Measurements from ENCODE around the gene RTP5.

Gene RTP5

DNA sequence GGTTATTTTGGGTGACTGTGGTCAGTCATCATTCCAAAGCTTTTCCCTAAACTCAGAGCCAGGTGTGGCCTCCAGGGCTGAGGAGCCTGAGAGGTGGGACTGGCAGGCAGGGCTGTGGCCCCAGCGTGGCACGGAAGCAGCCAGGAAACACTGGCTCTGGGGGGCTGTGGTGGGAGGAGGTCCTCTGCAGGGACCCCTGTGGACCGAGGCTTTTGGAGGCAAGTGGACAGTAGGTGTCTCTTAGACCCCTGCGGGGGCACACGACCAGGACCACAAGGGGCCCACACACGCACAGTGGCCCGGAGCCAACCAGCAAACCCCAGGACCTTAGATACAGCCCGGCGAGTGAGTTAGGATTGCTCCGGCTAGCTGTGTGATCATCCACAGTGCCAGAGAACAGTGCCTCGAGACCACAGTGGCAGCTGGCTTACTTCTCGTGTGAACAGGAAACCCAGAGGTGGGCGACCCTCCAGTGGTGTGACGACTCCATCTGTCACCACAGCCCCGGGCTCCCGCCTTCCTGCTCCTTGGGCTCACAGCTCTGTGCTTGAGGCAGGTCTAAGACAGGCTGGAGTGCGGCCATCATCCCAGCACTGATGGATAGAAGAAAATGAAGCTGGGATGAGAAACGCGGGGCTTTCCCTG lies 1.6 kb upstream of the RTP5 start:
- H3K4me1 ChIP-seq (ENCODE audit: insufficient read depth, low read length, poor library complexity, severe bottlenecking), result peaks cover 54% of the 10 kb centered on the region
- no peak overlapping the region for H3K9ac ChIP-seq (ENCODE audit: low read depth, low read length, poor library complexity, severe bottlenecking)
- TF ChIP-seq, protein P1, sequence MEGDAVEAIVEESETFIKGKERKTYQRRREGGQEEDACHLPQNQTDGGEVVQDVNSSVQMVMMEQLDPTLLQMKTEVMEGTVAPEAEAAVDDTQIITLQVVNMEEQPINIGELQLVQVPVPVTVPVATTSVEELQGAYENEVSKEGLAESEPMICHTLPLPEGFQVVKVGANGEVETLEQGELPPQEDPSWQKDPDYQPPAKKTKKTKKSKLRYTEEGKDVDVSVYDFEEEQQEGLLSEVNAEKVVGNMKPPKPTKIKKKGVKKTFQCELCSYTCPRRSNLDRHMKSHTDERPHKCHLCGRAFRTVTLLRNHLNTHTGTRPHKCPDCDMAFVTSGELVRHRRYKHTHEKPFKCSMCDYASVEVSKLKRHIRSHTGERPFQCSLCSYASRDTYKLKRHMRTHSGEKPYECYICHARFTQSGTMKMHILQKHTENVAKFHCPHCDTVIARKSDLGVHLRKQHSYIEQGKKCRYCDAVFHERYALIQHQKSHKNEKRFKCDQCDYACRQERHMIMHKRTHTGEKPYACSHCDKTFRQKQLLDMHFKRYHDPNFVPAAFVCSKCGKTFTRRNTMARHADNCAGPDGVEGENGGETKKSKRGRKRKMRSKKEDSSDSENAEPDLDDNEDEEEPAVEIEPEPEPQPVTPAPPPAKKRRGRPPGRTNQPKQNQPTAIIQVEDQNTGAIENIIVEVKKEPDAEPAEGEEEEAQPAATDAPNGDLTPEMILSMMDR (conservative IDR thresholded peaks at IDR 0.05; ENCODE audit: low read length), result no peak
- TF ChIP-seq EZH2phosphoT487 (IDR thresholded peaks at IDR 0.05; ENCODE audit: borderline replicate concordance), result no peak
- no peaks in the 10 kb centered on the region for H3K79me2 ChIP-seq (ENCODE audit: insufficient read depth, low read length)
- no peaks in the 10 kb centered on the region for H3K36me3 ChIP-seq (ENCODE audit: insufficient read depth, low read length)
- H3K9me3 ChIP-seq (ENCODE audit: insufficient read depth, low read depth, low read length), result no peaks in the 10 kb centered on the region
- no peaks in the 10 kb centered on the region for H3K9me2 ChIP-seq (replicated peaks; ENCODE audit: low read depth, low read length)
- peak overlapping the region; percentile 18 for H3K4me3 ChIP-seq (ENCODE audit: low read length, poor library complexity, severe bottlenecking)
- H3F3A ChIP-seq (ENCODE audit: low read depth), result peaks cover 7% of the 10 kb centered on the region
- no peaks in the 10 kb centered on the region for H3K27me3 ChIP-seq (ENCODE audit: insufficient read depth, low read length, poor library complexity, severe bottlenecking)
- peak overlapping the region; percentile 33 for H3K4me2 ChIP-seq (ENCODE audit: low read depth, low read length, poor library complexity, severe bottlenecking)
- H4K20me1 ChIP-seq (ENCODE audit: insufficient read depth, low read length, poor library complexity, severe bottlenecking), result no peaks in the 10 kb centered on the region
- no peak overlapping the region for H2AFZ ChIP-seq (ENCODE audit: low read length)

DNA sequence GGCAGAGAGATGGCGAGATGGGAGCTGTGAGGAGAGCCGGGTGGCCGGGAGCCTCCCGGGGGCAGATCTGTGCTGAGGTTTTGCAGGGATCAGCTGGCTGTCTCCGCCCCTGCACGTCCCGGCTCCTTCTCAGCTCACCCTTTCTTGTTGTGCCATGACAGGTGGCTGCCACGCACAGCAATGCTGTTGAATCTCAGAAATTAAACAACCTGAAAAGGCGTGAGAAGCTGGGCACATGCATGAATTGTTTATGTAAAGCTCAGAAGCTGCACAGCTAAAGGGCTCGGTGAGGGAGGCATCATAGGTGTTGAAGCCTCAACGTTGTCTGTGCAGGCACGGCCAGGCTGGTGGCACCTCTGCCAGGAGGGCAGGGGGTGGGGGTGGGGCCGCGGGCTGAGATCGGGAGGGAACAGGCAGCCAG lies 858 bp upstream of the RTP5 start:
- Histone ChIP-seq H3K9me3 (ENCODE audit: insufficient read depth, low read depth, low read length) (no peaks in the 10 kb centered on the region), H3K4me1 (ENCODE audit: insufficient read depth, low read length, poor library complexity, severe bottlenecking) (peaks cover 47% of the 10 kb centered on the region), H3K36me3 (ENCODE audit: insufficient read depth, low read length) (no peaks in the 10 kb centered on the region), H3K9me2 (replicated peaks; ENCODE audit: low read depth, low read length) (no peaks in the 10 kb centered on the region), H3K4me3 (ENCODE audit: low read length, poor library complexity, severe bottlenecking) (no peak overlapping the region), H2AFZ (ENCODE audit: low read length) (no peak overlapping the region), H3K27me3 (ENCODE audit: insufficient read depth, low read length, poor library complexity, severe bottlenecking) (no peaks in the 10 kb centered on the region), H3K79me2 (ENCODE audit: insufficient read depth, low read length) (no peaks in the 10 kb centered on the region), H3K4me2 (ENCODE audit: low read depth, low read length, poor library complexity, severe bottlenecking) (peak overlapping the region; percentile 33), H4K20me1 (ENCODE audit: insufficient read depth, low read length, poor library complexity, severe bottlenecking) (no peaks in the 10 kb centered on the region), H3K9ac (ENCODE audit: low read depth, low read length, poor library complexity, severe bottlenecking) (no peak overlapping the region), H3F3A (ENCODE audit: low read depth) (peaks cover 7% of the 10 kb centered on the region)
- TF ChIP-seq, protein P1 (conservative IDR thresholded peaks at IDR 0.05; ENCODE audit: low read length), result no peak
- no peak for TF ChIP-seq EZH2phosphoT487 (IDR thresholded peaks at IDR 0.05; ENCODE audit: borderline replicate concordance)

DNA sequence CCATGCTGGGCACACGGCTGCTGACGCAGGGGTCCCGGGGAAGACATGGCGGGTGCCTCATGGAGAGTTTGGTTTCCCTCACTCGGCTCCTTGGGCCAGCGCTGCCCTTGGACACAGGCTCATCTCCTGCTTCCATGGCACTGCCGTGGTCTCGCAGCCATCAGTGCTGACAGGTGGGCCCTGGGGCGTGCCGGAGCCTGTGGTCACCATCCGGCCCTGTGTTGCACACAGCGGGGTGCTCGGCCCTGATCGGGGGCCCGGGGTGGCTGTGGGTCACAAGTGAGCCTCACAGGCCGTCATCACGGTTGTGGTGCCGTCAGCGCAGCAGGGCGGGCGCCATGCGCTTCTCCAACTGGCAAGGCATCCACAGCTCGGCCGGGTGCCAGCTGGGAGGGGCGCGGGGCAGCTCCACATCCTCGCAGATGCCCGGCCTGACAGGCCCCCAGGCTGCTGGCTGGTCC lies 582 bp downstream of the RTP5 start:
- no peaks in the 10 kb centered on the region for H3K36me3 ChIP-seq (ENCODE audit: insufficient read depth, low read length)
- no peaks in the 10 kb centered on the region for H3K27me3 ChIP-seq (ENCODE audit: insufficient read depth, low read length, poor library complexity, severe bottlenecking)
- no peaks in the 10 kb centered on the region for H3K9me3 ChIP-seq (ENCODE audit: insufficient read depth, low read depth, low read length)
- H3K9me2 ChIP-seq (replicated peaks; ENCODE audit: low read depth, low read length), result no peaks in the 10 kb centered on the region
- H3K4me2 ChIP-seq (ENCODE audit: low read depth, low read length, poor library complexity, severe bottlenecking), result no peak overlapping the region
- TF ChIP-seq EZH2phosphoT487 (IDR thresholded peaks at IDR 0.05; ENCODE audit: borderline replicate concordance), result no peak
- TF ChIP-seq, protein P1 (conservative IDR thresholded peaks at IDR 0.05; ENCODE audit: low read length), result no peak
- no peak overlapping the region for H3K4me3 ChIP-seq (ENCODE audit: low read length, poor library complexity, severe bottlenecking)
- H3K9ac ChIP-seq (ENCODE audit: low read depth, low read length, poor library complexity, severe bottlenecking), result no peak overlapping the region
- no peaks in the 10 kb centered on the region for H4K20me1 ChIP-seq (ENCODE audit: insufficient read depth, low read length, poor library complexity, severe bottlenecking)
- H2AFZ ChIP-seq (ENCODE audit: low read length), result no peak overlapping the region
- H3F3A ChIP-seq (ENCODE audit: low read depth), result peaks cover 7% of the 10 kb centered on the region
- no peaks in the 10 kb centered on the region for H3K79me2 ChIP-seq (ENCODE audit: insufficient read depth, low read length)
- peaks cover 38% of the 10 kb centered on the region for H3K4me1 ChIP-seq (ENCODE audit: insufficient read depth, low read length, poor library complexity, severe bottlenecking)

All from Loucy (cell line).